ENCODE measurements around the gene NRP1.
A peak's percentile ranks its signal among the peaks of the same experiment; 100 is the strongest.
"Not testable (repeated sequence)": the region's sequence is repeated elsewhere in the genome, so short reads cannot be mapped to it uniquely, and the experiment has no call there.

The NRP1 gene

DNA sequence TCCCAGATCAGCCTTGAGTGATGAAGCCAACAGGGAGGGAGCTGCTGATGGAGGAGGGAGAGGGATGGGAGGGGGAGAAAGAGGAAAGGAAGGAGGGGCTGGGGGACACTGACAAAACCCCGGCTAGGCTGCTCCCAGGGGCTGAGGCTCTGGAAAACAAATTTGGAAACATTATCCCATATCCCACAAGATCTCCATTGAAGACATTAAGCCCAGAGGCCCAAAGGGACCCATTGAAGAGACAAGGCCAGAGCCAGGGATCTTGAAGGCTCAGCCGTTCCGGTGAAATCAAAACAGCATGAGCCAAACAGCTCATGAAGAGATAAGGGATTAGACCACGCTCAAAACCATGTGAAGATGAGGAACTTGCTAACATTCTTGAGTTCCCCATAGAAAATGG, 192.2 kb downstream of the NRP1 start:
- no peak for DNase-seq

GRCh38 chr10:33141251-33141650, 193.2 kb downstream of the NRP1 start:
- no peak for DNase-seq

DNA sequence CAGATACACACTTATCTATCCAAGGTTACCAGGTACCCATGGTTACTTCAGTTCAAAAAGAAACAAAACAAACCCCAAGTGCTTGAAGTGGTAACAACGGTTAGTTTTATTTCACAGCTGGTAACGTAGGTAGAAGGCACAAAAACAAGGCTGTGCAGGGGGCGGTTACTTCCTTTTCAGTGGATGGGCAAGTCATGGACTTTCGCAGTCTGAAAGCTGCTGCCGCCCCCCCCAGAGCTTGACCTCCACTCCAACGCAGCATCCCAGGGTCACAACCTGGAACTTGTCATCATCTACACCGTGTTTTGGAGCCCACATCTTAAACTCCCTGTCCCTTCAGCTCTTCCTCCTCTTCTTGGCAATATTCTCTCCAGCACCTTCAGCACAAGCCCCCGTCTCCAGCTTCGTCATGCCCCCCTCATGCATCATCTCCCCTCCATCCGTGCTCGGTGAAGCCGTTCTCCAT, 195.3 kb downstream of the NRP1 start:
- peak; percentile 54 to 63 for DNase-seq

GRCh38 chr10:33138686-33139085, 195.8 kb downstream of the NRP1 start:
- not testable (repeated sequence) for DNase-seq

- DNase-seq, result no peak
Observed at GRCh38 chr10:33137356-33138005, 197.0 kb downstream of the NRP1 start.

- no peak for DNase-seq
Observed at GRCh38 chr10:33136781-33137180, 197.7 kb downstream of the NRP1 start.

DNA sequence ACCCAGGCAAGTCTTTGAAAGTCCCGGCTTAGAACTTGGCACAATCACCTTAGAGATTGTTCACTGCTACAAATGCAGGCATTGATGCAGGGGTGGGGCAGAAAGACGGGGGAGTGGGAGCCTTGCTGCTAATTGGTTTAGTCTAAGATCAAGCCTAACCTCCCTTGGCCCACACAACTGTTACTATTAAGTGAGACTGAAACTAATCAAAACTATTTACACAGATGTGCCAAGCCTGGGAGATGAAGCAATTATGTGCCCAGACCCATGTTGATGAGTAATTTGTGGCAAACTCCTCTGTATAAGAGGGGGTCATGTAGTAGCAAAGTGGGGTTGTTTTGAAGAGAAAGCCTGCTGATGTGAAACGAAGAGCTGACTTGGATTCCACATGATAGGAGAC, 198.2 kb downstream of the NRP1 start:
- DNase-seq, result no peak

GRCh38 chr10:33134011-33134751, 200.3 kb downstream of the NRP1 start:
- DNase-seq, result peak; percentile 71 to 81

DNA sequence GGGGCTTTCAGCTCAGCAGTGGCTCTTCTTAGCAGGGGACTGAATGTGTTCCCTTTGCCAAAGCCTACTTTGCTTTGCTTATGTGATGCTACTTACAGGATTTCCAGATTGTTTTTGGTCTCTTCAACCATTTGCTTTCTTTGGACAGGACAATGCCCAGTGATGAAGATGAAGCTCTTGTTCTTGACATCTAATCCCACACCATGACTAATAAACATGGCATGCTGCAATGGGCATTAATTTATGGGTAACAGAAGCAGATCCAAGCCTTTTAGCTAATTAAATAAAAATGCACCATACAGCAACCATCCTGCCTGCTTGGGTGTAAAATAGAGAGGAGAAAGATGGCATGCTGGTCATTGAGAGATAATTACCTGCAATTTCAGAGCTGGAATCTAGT, 200.9 kb downstream of the NRP1 start:
- no peak for DNase-seq

- DNase-seq, result peak; percentile 50 to 68
Observed at GRCh38 chr10:33132626-33133025, 201.8 kb downstream of the NRP1 start.

GRCh38 chr10:33129996-33130386, 204.5 kb downstream of the NRP1 start:
- DNase-seq, result no peak

GRCh38 chr10:33129141-33129995, 205.1 kb downstream of the NRP1 start:
- no peak for DNase-seq

DNA sequence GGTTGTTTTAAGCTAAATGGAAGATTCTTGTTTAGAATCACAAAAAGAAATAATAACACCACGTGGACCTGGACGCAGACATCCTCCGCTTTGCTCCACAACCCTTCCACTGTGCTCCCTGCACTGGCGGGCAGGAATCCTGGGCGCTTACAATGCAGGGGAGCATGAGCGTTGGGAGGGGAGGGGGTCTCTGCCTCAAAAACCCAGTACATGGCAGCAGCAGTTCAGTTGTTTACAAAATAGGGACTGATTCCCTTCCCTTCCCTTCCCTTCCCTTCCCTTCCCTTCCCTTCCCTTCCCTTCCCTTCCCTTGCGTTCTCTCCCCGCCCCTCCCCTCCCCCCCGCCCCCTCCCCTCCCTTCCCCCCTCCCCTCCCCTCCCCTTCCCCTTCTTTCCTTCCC, 206.8 kb downstream of the NRP1 start:
- DNase-seq, result no peak

All from activated CD4-positive, alpha-beta T cell treated with anti-CD3 and anti-CD28 coated beads, Interleukin-2, amount 50 U/mL, for 48 hours (primary cell).